ENCODE results near the gene ST3GAL2.

DNA sequence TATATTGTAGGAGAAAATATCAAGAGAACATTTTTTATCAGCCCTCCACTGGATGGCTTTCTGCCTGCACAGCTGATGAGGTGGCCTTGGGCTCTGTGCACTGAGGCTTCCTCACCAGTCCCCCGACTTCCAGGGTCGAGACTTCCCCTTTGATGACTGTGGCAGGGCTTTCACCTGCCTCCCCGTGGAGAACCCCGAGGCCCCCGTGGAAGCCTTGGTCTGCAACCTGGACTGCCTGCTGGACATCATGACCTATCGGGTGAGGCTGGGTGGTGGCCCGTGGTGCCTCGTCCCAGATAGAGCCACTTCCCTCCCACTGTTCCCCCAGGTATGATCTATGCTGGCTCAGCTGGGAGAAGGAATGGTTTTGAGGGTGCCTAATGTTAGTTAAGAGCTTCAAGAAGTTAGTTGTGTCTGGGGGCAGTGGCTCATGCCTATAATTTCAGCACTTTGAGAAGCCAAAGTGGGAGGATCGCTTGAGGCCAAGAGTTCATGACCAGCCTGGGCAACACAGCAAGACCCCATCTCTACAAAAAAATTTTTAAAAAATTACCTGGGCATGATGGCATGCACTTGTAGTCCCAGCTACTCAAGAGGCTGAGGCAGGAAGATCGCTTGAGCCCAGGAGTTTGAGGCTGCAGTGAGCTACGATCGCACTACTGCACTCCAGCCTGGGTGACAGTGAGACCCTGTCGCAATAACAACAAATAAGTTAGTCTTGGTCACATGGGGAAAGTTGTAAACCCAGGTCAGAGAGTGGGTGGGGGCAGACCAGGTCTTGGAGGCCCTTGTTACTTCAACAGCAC is 27.3 kb upstream of the ST3GAL2 start:
- TF ChIP-seq, protein P1, sequence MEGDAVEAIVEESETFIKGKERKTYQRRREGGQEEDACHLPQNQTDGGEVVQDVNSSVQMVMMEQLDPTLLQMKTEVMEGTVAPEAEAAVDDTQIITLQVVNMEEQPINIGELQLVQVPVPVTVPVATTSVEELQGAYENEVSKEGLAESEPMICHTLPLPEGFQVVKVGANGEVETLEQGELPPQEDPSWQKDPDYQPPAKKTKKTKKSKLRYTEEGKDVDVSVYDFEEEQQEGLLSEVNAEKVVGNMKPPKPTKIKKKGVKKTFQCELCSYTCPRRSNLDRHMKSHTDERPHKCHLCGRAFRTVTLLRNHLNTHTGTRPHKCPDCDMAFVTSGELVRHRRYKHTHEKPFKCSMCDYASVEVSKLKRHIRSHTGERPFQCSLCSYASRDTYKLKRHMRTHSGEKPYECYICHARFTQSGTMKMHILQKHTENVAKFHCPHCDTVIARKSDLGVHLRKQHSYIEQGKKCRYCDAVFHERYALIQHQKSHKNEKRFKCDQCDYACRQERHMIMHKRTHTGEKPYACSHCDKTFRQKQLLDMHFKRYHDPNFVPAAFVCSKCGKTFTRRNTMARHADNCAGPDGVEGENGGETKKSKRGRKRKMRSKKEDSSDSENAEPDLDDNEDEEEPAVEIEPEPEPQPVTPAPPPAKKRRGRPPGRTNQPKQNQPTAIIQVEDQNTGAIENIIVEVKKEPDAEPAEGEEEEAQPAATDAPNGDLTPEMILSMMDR (IDR thresholded peaks at IDR 0.05; ENCODE audit: borderline replicate concordance, extremely low read depth, low read length, poor library complexity, severe bottlenecking) = no peak
- no peak for TF ChIP-seq EZH2 (IDR thresholded peaks at IDR 0.05; ENCODE audit: borderline replicate concordance, low read depth, low read length, severe bottlenecking)

All from DND-41 (cell line).